ENCODE data around the gene SGSM1. TPM values are rescaled to one million over a fixed set of nuclear protein-coding genes. Genes with fewer than 3 reads are reported as not detected.

The SGSM1 gene
- 1.1 and 2.3 TPM in 2 replicates for total RNA-seq (2014; rRNA removed; shearing (Covaris generic))

- H3K4me3 ChIP-seq (ENCODE audit: insufficient read depth, low read depth, low read length), result peak within 1 kb of the TSS; percentile 75
- DNase-seq, result peak; percentile 99
- H3K27me3 ChIP-seq (ENCODE audit: control insufficient read depth, insufficient read depth, low read length), result no peaks in the 10 kb centered on the region; the same call in 1 of the 2 replicates
- H3K36me3 ChIP-seq (replicated peaks; ENCODE audit: control insufficient read depth, insufficient read depth, low read length), result no peaks in the 10 kb centered on the region
Measured at GRCh38 chr22:24805790-24806662, at the start of gene SGSM1. TSS of gene SGSM1 (plus strand) at chr22:24806211. CDS start at chr22:24806326, 115 bp downstream.

GRCh38 chr22:24758164-24758799 lies 47.7 kb upstream of the SGSM1 start:
- no peaks in the 10 kb centered on the region for H3K27me3 ChIP-seq (ENCODE audit: control insufficient read depth, insufficient read depth, low read length)
- no peak overlapping the region for H3K4me3 ChIP-seq (ENCODE audit: insufficient read depth, low read depth, low read length)
- H3K36me3 ChIP-seq (replicated peaks; ENCODE audit: control insufficient read depth, insufficient read depth, low read length), result no peaks in the 10 kb centered on the region
- peak; percentile 61 for DNase-seq

GRCh38 chr22:24759765-24760164 lies 46.2 kb upstream of the SGSM1 start:
- Histone ChIP-seq H3K27me3 (ENCODE audit: control insufficient read depth, insufficient read depth, low read length) (no peaks in the 10 kb centered on the region), H3K4me3 (ENCODE audit: insufficient read depth, low read depth, low read length) (no peak overlapping the region), H3K36me3 (replicated peaks; ENCODE audit: control insufficient read depth, insufficient read depth, low read length) (no peaks in the 10 kb centered on the region)
- DNase-seq, result no peak

- no peak for DNase-seq
- Histone ChIP-seq H3K27me3 (ENCODE audit: control insufficient read depth, insufficient read depth, low read length) (no peaks in the 10 kb centered on the region), H3K4me3 (ENCODE audit: insufficient read depth, low read depth, low read length) (no peak overlapping the region), H3K36me3 (replicated peaks; ENCODE audit: control insufficient read depth, insufficient read depth, low read length) (no peaks in the 10 kb centered on the region)
Measured at GRCh38 chr22:24760708-24761306, 45.2 kb upstream of the SGSM1 start.

- H3K27me3 ChIP-seq (ENCODE audit: control insufficient read depth, insufficient read depth, low read length), result no peaks in the 10 kb centered on the region
- no peak for DNase-seq
- no peaks in the 10 kb centered on the region for H3K36me3 ChIP-seq (replicated peaks; ENCODE audit: control insufficient read depth, insufficient read depth, low read length)
- H3K4me3 ChIP-seq (ENCODE audit: insufficient read depth, low read depth, low read length), result no peak overlapping the region
Measured at GRCh38 chr22:24761888-24762675, 43.9 kb upstream of the SGSM1 start.

GRCh38 chr22:24763872-24764485 lies 42.0 kb upstream of the SGSM1 start:
- no peaks in the 10 kb centered on the region for H3K27me3 ChIP-seq (ENCODE audit: control insufficient read depth, insufficient read depth, low read length)
- peak; percentile 47 for DNase-seq
- no peak overlapping the region for H3K4me3 ChIP-seq (ENCODE audit: insufficient read depth, low read depth, low read length)
- H3K36me3 ChIP-seq (replicated peaks; ENCODE audit: control insufficient read depth, insufficient read depth, low read length), result no peaks in the 10 kb centered on the region

GRCh38 chr22:24765166-24765565 lies 40.8 kb upstream of the SGSM1 start:
- Histone ChIP-seq H3K36me3 (replicated peaks; ENCODE audit: control insufficient read depth, insufficient read depth, low read length) (no peaks in the 10 kb centered on the region), H3K27me3 (ENCODE audit: control insufficient read depth, insufficient read depth, low read length) (no peaks in the 10 kb centered on the region), H3K4me3 (ENCODE audit: insufficient read depth, low read depth, low read length) (no peak overlapping the region)
- no peak for DNase-seq

- H3K36me3 ChIP-seq (replicated peaks; ENCODE audit: control insufficient read depth, insufficient read depth, low read length), result no peaks in the 10 kb centered on the region
- DNase-seq, result peak; percentile 68
- no peaks in the 10 kb centered on the region for H3K27me3 ChIP-seq (ENCODE audit: control insufficient read depth, insufficient read depth, low read length)
- H3K4me3 ChIP-seq (ENCODE audit: insufficient read depth, low read depth, low read length), result no peak overlapping the region
Measured at GRCh38 chr22:24768537-24769374, 37.3 kb upstream of the SGSM1 start.

GRCh38 chr22:24772493-24773220 lies 33.4 kb upstream of the SGSM1 start:
- no peaks in the 10 kb centered on the region for H3K36me3 ChIP-seq (replicated peaks; ENCODE audit: control insufficient read depth, insufficient read depth, low read length)
- no peak overlapping the region for H3K4me3 ChIP-seq (ENCODE audit: insufficient read depth, low read depth, low read length)
- DNase-seq, result peak; percentile 87
- no peaks in the 10 kb centered on the region for H3K27me3 ChIP-seq (ENCODE audit: control insufficient read depth, insufficient read depth, low read length)

- no peaks in the 10 kb centered on the region for H3K27me3 ChIP-seq (ENCODE audit: control insufficient read depth, insufficient read depth, low read length)
Measured at GRCh38 chr22:24775769-24776492, 30.1 kb upstream of the SGSM1 start.

GRCh38 chr22:24776525-24776924 lies 29.5 kb upstream of the SGSM1 start:
- DNase-seq, result no peak
- H3K27me3 ChIP-seq (ENCODE audit: control insufficient read depth, insufficient read depth, low read length), result no peaks in the 10 kb centered on the region

More at GRCh38 chr22:24775769-24776492, 30.1 kb upstream of the SGSM1 start:
- Histone ChIP-seq H3K36me3 (replicated peaks; ENCODE audit: control insufficient read depth, insufficient read depth, low read length) (no peaks in the 10 kb centered on the region), H3K4me3 (ENCODE audit: insufficient read depth, low read depth, low read length) (no peak overlapping the region)
- DNase-seq, result no peak

GRCh38 chr22:24789516-24789915 lies 16.5 kb upstream of the SGSM1 start:
- Histone ChIP-seq H3K36me3 (replicated peaks; ENCODE audit: control insufficient read depth, insufficient read depth, low read length) (no peaks in the 10 kb centered on the region), H3K27me3 (ENCODE audit: control insufficient read depth, insufficient read depth, low read length) (no peaks in the 10 kb centered on the region), H3K4me3 (ENCODE audit: insufficient read depth, low read depth, low read length) (no peak overlapping the region)
- DNase-seq, result no peak

More at GRCh38 chr22:24776525-24776924, 29.5 kb upstream of the SGSM1 start:
- Histone ChIP-seq H3K36me3 (replicated peaks; ENCODE audit: control insufficient read depth, insufficient read depth, low read length) (no peaks in the 10 kb centered on the region), H3K4me3 (ENCODE audit: insufficient read depth, low read depth, low read length) (no peak overlapping the region)
